Astrocyte of the spinal cord (primary cell): ENCODE results near the gene TRPC6.
A peak's percentile ranks its signal among the peaks of the same experiment; 100 is the strongest.
"Not testable (repeated sequence)": the region's sequence is repeated elsewhere in the genome, so short reads cannot be mapped to it uniquely, and the experiment has no call there.

Experiments used
- DNase-seq: peaks from one replicate; pipeline ENCODE4 v3.0.0; 2011; ENCODE audit warnings: low read depth, low spot score
- H3K4me3 ChIP-seq: 2 replicates; pipeline ENCODE4 v1.5.1; 2011; ENCODE audit warnings: low read depth, mild to moderate bottlenecking, low read length, moderate library complexity
- in situ Hi-C: cut with HindIII; loops from 2 replicates; pipeline ENCODE4 v1.10.0; 2017; ENCODE audit warnings: low sequenced_read_pairs
- TF ChIP-seq, protein P1 (sequence below): IDR thresholded peaks from 2 replicates; pipeline ENCODE4 v1.5.1; 2012; ENCODE audit warnings: low read depth, mild to moderate bottlenecking, low read length, inconsistent platforms

TRPC6 gene

DNA sequence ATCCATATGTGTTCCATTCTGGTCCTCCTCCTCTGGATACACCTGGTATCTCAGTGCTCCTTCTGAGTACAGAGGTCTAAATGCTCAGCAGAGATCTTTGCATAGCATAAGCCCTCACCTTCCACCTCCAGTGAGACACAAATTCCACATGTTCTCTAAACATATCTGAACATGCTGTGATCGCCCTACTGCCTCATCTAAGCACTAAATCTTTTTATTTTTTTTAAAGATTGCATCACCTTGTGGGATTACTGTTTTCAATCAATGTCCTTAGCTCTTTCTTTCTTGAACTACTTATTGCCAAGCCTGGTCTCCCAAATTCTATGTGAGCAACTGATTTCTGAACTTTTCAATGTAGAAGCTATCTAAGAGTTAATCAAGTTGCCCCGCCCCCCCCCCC lies 113.4 kb downstream of the TRPC6 start:
- H3K4me3 ChIP-seq = no peak overlapping the region
- in situ Hi-C loops = no loop called here
- DNase-seq = no peak
- TF ChIP-seq, protein P1, sequence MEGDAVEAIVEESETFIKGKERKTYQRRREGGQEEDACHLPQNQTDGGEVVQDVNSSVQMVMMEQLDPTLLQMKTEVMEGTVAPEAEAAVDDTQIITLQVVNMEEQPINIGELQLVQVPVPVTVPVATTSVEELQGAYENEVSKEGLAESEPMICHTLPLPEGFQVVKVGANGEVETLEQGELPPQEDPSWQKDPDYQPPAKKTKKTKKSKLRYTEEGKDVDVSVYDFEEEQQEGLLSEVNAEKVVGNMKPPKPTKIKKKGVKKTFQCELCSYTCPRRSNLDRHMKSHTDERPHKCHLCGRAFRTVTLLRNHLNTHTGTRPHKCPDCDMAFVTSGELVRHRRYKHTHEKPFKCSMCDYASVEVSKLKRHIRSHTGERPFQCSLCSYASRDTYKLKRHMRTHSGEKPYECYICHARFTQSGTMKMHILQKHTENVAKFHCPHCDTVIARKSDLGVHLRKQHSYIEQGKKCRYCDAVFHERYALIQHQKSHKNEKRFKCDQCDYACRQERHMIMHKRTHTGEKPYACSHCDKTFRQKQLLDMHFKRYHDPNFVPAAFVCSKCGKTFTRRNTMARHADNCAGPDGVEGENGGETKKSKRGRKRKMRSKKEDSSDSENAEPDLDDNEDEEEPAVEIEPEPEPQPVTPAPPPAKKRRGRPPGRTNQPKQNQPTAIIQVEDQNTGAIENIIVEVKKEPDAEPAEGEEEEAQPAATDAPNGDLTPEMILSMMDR = no peak

DNA sequence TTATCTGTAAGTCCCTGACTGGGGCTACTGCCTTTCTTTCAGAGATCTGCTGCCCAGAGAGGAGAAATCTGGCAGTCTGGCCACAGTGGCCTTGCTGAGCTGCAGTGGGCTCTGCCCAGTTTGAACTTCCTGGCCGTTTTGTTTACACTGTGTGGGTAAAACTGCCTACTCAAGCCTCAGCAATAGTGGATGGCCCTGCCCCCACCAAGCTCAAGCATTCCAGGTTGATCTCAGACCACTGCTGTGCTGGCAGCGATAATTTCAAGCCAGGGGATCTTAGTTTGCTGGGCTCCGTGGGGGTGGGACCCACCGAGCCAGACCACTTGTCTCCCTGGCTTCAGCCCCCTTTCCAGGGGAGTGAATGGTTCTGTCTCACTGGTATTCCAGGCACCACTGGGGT lies 117.5 kb downstream of the TRPC6 start:
- TF ChIP-seq, protein P1 = no peak
- no peak overlapping the region for H3K4me3 ChIP-seq
- DNase-seq = no peak
- in situ Hi-C loops = no loop called here

DNA sequence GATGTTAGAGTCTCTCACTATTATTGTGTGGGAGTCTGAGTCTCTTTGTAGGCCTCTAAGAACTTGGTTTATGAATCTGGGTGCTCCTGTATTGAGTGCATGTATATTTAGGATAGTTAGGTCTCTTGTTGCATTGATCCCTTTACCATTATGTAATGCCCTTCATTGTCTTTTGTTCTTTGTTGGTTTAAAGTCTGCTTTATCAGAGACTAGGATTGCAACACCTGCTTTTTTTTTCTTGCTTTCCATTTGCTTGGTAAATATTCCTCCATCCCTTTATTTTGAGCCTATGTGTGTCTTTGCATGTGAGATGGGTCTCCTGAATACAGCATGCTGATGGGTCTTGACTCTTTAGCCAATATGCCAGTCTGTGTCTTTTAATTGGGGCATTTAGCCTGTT lies 119.4 kb downstream of the TRPC6 start:
- H3K4me3 ChIP-seq, DNase-seq, in situ Hi-C loops: not testable (repeated sequence)

DNA sequence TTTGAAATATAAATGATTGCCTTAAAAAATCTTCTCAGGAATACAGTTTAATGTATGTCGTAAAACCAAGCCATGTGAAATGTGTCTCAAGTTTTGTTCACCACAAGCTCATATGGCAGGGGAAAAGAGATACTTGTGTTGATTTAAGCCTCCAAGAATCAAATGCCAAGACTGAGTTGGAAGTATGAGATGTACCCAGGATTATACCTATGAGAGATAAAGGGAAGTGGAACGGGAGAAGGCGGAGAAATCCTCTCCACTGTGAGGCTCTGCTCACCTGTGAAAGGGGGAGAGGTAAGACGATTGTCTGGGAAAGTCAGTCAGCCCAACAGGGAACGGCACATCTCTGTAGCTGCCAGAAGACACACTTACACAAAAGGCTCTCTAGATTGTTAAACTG lies 124.8 kb downstream of the TRPC6 start:
- DNase-seq = no peak
- TF ChIP-seq, protein P1 = no peak
- in situ Hi-C loops = no loop called here
- H3K4me3 ChIP-seq = no peak overlapping the region

DNA sequence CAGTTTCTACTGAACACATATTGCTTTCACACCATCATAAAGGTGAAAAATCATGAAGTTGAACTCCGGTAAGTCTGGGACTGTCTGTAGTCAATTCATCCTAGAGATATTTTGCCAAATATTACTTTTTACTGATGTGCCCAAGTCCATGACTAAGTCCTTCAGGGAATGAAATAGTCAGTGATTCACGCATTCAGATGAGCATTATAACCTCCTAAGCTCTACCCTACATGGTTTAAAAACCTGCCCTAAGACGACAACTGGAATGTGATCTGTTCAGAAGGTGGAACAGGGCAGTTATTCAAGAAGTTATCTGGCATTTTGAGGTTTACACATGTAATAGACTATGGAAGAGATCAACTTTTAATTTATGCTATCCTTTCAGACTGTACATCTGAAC lies 125.6 kb downstream of the TRPC6 start:
- no peak overlapping the region for H3K4me3 ChIP-seq
- TF ChIP-seq, protein P1 = no peak
- in situ Hi-C loops = no loop called here
- peak; percentile 44 for DNase-seq

DNA sequence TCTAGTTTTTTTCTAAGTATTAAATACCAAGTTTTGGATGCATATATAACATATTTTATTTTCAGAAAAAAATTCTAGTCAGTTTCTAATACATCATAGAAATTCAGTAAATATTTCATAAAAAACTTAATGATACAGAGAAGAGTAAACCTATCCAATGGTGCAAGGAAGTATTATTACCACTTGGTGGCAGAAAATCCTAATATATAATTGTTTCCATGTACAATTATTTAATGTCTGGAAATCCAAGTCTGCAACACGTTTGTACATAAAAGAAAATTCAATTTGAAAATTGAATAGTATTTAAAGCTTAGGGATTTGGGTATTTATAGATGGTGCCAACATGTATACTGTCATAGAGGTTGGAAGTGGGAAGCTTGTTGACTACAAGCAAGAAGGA lies 127.0 kb downstream of the TRPC6 start:
- in situ Hi-C loops = no loop called here
- H3K4me3 ChIP-seq = no peak overlapping the region
- TF ChIP-seq, protein P1 = peak; percentile 16
- DNase-seq = peak; percentile 45

DNA sequence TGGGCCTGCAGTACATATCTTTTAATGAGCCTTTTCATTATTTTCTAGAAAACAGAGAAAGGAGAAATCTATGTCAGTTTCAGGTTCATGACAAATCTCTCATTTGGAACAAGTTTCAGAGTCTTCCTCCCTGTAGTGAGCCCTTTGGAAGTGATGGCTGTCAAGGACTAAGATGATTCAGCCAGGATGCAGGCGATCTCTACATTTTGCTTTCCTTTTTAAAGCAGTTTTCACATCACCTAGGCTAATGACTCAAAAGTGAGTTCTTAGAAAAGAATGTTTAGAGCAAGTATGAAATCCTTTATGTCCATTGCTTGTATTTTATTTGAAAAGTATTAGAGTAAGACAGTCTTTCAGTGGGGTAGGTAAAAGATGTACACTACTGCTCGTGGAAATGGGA lies 130.1 kb downstream of the TRPC6 start:
- TF ChIP-seq, protein P1 = no peak
- DNase-seq = peak; percentile 28
- in situ Hi-C loops = no loop called here
- no peak overlapping the region for H3K4me3 ChIP-seq
